Right lobe of liver (tissue), 4 donors: Measurements from ENCODE around the gene EPS15.

Experiments
- CTCF ChIP-seq, 4 donors: fragments of 200-600 bp in 3 of 4; fragments of 450-650 bp in 1 of 4; IDR thresholded peaks; one replicate each; pipeline versions ENCODE4 v1.5.1 to v1.8.0; 2016 to 2022; ENCODE audit warnings: antibody characterized with exemption in 4 of 4, mild to moderate bottlenecking in 2 of 4
- POLR2A ChIP-seq: fragments of 450-650 bp; IDR thresholded peaks from one replicate; pipeline ENCODE4 v1.6.1; 2017; ENCODE audit warnings: antibody characterized with exemption, mild to moderate bottlenecking
- donor health status: DM: no; HTN: no; CAD: no.
- donor health status: DM: no; HTN: no; CAD: no.
- donor health status: DM: no; HTN: yes; CAD: no.

GRCh38 chr1:51416910-51417309 is 102.2 kb downstream of the EPS15 start:
- TF ChIP-seq CTCF (IDR thresholded peaks at IDR 0.05) (no peak), POLR2A (no peak)
